Fibroblast of lung (primary cell): ENCODE data around the gene NFE2. TPM values are rescaled to one million over a fixed set of nuclear protein-coding genes. Genes with fewer than 3 reads are reported as not detected.

Experiments
- DNase-seq, 2 donors: peaks; one replicate each; pipeline versions ENCODE4 v3.0.0 to v3.0.0-alpha.2; 2010; ENCODE audit warnings: low read depth in 2 of 2
- H2AFZ ChIP-seq: 2 replicates; pipeline ENCODE4 v1.5.1; 2012; ENCODE audit warnings: low read length, control low read depth, inconsistent platforms
- H3K27ac ChIP-seq: 2 replicates; pipeline ENCODE4 v1.5.1; 2011; ENCODE audit warnings: low read length, control low read depth; ENCODE audit not compliant: insufficient read depth
- H3K27me3 ChIP-seq: 2 replicates; pipeline ENCODE4 v1.5.1; 2011; ENCODE audit warnings: mild to moderate bottlenecking, low read length; ENCODE audit not compliant: control insufficient read depth, insufficient read depth
- H3K36me3 ChIP-seq: 2 replicates; pipeline ENCODE4 v1.5.1; 2011; ENCODE audit warnings: low read length; ENCODE audit not compliant: control insufficient read depth, insufficient read depth
- H3K4me1 ChIP-seq: 2 replicates; pipeline ENCODE4 v1.5.1; 2011; ENCODE audit warnings: low read length; ENCODE audit not compliant: control insufficient read depth, insufficient read depth; ENCODE audit errors: extremely low read depth
- H3K4me2 ChIP-seq: 2 replicates; pipeline ENCODE4 v1.5.1; 2011; ENCODE audit warnings: low read length, control low read depth; ENCODE audit not compliant: insufficient read depth; ENCODE audit errors: extremely low read depth
- H3K4me3 ChIP-seq, 4 experiments: fragments of 200-600 bp in 1 of 4; sonication (generic) in 1 of 4; replicated peaks in 1 of 4; 2 replicates each; pipeline ENCODE4 v1.5.1; 2011 to 2016; ENCODE audit warnings: low read length in 4 of 4, low read depth in 3 of 4, mild to moderate bottlenecking in 3 of 4, control low read depth in 2 of 4, inconsistent platforms in 1 of 4, mixed read lengths in 1 of 4; ENCODE audit not compliant: insufficient read depth in 1 of 4; ENCODE audit errors: control extremely low read depth in 1 of 4
- H3K79me2 ChIP-seq: 2 replicates; pipeline ENCODE4 v1.5.1; 2012; ENCODE audit warnings: mild to moderate bottlenecking, low read length, inconsistent platforms; ENCODE audit not compliant: control insufficient read depth, insufficient read depth
- H3K9ac ChIP-seq: 2 replicates; pipeline ENCODE4 v1.5.1; 2011; ENCODE audit warnings: mild to moderate bottlenecking, low read length, control low read depth; ENCODE audit not compliant: insufficient read depth
- H3K9me3 ChIP-seq: 2 replicates; pipeline ENCODE4 v1.5.1; 2012; ENCODE audit warnings: low read depth, low read length; ENCODE audit not compliant: control insufficient read depth, insufficient read depth
- H4K20me1 ChIP-seq: 2 replicates; pipeline ENCODE4 v1.5.1; 2011; ENCODE audit warnings: low read length; ENCODE audit not compliant: control insufficient read depth, insufficient read depth; ENCODE audit errors: extremely low read depth
- EZH2 ChIP-seq: IDR thresholded peaks from 2 replicates; pipeline ENCODE4 v1.5.1; 2012; ENCODE audit warnings: low read length, control low read depth, mild to moderate bottlenecking; ENCODE audit errors: missing control alignments
- polyA plus RNA-seq, 2 donors: library from polyadenylated mRNA; depleted of rRNA in 1 of 2; stranded (reverse) in 1 of 2; unstranded in 1 of 2; fragments of >200 nt; gene quantifications; 2 replicates each; pipeline ENCODE4 v1.2.1, GENCODE V29; 2011 to 2012; ENCODE audit warnings: missing spikeins in 1 of 2
- total RNA-seq: library from RNA; depleted of rRNA; stranded (reverse); fragments of >200 nt; gene quantifications from 2 replicates; pipeline ENCODE4 v1.2.1, GENCODE V29; 2014
- TF ChIP-seq, protein P1 (sequence below), 2 donors: IDR thresholded peaks in 1 of 2; conservative IDR thresholded peaks in 1 of 2; 1 replicate in 1 of 2; 2 replicates in 1 of 2; pipeline ENCODE4 v1.5.1; 2011 to 2012; ENCODE audit warnings: low read length in 2 of 2, control low read depth in 1 of 2, inconsistent platforms in 1 of 2, low read depth in 1 of 2, mild to moderate bottlenecking in 1 of 2

The NFE2 gene
- total and polyA plus RNA-seq, 2 donors (not counting 1 experiment from before 2014, with no cell fraction given) = 0.17 to 0.34 TPM

DNA sequence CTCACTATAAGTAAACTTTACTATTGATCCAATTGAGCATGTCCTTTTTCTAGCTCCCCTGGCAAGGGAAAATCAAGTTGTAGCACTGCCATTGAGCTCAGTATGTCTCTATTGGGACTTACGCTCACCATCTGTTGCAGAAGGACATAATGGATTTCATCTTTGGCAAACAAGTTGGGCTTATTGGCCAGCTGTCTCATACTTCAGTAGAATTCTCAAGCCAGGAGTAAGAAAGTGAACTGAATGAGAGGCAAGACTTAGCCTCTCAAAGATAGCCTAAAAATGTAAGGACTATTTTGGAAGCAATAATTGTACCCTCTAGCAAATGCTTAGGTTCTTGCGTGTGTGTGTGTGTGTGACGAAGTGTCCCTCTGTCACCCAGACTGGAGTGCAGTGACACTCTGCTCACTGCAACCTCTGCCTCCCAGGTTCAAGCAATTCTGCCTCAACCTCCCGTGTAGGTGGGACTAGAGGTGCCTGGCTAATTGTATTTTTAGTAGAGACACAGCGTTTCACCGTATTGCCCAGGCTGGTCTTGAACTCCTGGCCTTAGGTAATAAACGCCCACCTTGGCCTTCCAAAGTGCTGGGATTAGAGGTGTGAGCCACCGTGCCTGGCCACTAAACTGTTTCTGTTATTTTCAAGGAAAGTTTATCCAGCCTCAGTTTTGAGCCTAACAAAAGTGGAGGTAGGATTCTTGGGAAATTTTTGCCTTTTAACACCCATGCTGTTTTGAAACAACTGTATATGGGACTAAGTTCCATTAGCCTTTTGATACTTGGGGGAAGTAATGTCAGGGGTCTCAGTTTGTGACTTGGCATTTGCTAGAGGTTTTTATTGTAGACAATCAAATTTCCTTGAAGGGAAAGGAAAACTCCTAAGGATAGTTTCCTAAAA, 13.3 kb downstream of the NFE2 start:
- Histone ChIP-seq H4K20me1 (peaks cover 3% of the 10 kb centered on the region), H3K4me3 (no peak overlapping the region), H3K4me1 (peaks cover 6% of the 10 kb centered on the region), H3K27ac (no peak overlapping the region), H3K79me2 (peaks cover 25% of the 10 kb centered on the region), H3K9me3 (no peaks in the 10 kb centered on the region), H2AFZ (no peak overlapping the region), H3K36me3 (peaks cover 13% of the 10 kb centered on the region), H3K4me2 (no peak overlapping the region), H3K9ac (no peak overlapping the region), H3K27me3 (no peaks in the 10 kb centered on the region)
- no peak for DNase-seq
- TF ChIP-seq EZH2 = no peak
- TF ChIP-seq, protein P1, sequence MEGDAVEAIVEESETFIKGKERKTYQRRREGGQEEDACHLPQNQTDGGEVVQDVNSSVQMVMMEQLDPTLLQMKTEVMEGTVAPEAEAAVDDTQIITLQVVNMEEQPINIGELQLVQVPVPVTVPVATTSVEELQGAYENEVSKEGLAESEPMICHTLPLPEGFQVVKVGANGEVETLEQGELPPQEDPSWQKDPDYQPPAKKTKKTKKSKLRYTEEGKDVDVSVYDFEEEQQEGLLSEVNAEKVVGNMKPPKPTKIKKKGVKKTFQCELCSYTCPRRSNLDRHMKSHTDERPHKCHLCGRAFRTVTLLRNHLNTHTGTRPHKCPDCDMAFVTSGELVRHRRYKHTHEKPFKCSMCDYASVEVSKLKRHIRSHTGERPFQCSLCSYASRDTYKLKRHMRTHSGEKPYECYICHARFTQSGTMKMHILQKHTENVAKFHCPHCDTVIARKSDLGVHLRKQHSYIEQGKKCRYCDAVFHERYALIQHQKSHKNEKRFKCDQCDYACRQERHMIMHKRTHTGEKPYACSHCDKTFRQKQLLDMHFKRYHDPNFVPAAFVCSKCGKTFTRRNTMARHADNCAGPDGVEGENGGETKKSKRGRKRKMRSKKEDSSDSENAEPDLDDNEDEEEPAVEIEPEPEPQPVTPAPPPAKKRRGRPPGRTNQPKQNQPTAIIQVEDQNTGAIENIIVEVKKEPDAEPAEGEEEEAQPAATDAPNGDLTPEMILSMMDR (conservative IDR thresholded peaks at IDR 0.05 in 1 of 2, IDR thresholded peaks at IDR 0.05 in 1 of 2; ENCODE audit: low read depth in 1 of 2, low read length in 2 of 2) = no peak

DNA sequence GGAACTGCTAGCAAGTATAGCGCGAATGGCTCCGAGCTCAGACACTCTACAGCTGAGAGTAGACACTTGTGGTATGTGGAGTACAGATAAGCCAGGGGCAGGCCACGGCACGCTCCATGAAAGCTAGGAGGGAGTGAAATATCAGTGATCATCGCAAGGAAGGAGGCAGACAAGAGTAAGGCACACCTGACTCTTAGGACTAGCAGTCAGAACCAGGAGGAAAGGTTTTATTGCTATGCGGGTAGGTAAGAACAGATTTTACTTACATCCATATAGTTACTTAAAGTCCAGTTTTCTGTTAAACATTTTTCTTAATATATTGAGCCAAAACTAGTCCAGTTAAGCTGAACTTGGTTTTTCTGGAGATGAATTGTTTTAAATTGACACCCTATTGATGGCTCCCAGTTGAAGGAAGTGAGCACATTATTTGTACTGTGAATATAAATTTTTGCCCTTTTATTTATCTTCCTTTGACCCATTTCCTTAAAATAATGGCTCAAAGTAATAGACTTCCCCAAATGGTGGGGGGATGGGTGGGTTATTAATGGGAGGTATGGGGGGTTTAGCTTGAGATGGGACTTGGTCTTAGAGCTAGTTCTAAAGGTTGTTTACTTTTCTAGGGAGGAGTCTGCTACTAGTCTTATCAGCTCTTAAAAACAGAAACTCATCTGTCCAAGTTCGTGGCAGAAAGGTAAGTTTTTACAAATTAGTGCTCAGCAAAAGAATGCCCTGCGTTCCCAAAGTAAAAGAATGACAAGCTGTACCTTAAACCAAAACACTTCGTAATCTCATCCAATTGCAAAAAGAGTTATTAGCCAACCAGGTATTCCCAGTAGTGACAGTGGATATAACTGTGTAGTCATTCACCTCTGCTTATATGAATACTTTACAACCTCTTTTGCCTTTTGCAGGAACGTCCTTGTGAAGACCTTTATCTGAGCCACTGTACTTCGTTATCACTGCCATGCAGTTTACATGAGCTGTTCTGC, 14.5 kb downstream of the NFE2 start:
- Histone ChIP-seq H3K4me3 (peak overlapping the region in 1 of 4 experiments; percentile 3), H4K20me1 (peaks cover 3% of the 10 kb centered on the region), H3K9ac (no peak overlapping the region), H2AFZ (no peak overlapping the region), H3K79me2 (peaks cover 37% of the 10 kb centered on the region), H3K9me3 (no peaks in the 10 kb centered on the region), H3K4me1 (peaks cover 8% of the 10 kb centered on the region), H3K27me3 (no peaks in the 10 kb centered on the region), H3K27ac (no peak overlapping the region), H3K36me3 (peaks cover 12% of the 10 kb centered on the region), H3K4me2 (peak overlapping the region; percentile 4)
- no peak for TF ChIP-seq EZH2
- TF ChIP-seq, protein P1 (conservative IDR thresholded peaks at IDR 0.05 in 1 of 2, IDR thresholded peaks at IDR 0.05 in 1 of 2; ENCODE audit: low read depth in 1 of 2, low read length in 2 of 2) = no peak
- no peak for DNase-seq
